ENCODE measurements around the gene HPSE2. TPM values are rescaled to one million over a fixed set of nuclear protein-coding genes. Genes with fewer than 3 reads are reported as not detected.
"Not testable (repeated sequence)": the region's sequence is repeated elsewhere in the genome, so short reads cannot be mapped to it uniquely, and the experiment has no call there.

Gene HPSE2
- total RNA-seq, 1 experiment from 2014 or later: not detected

DNA sequence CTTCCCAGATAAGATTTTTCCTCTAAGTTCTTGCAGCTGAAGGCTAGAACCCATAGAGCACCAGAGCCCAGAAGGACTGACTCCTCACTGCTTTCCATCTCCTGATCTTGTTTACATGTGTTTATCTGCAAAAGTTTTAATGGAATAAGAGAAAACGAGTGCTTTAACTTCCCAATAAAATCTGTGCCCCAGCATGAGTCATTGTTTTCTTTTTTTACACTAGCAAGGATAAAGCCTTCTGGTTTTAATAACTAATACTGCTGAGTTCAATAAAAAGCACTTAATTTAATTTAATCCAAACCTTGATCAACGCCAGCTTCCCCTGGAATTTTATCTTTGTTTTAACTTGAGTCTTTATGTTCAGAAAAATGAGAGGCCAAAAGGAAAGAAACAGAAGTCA lies 227.6 kb downstream of the HPSE2 start:
- DNase-seq (ENCODE audit: low read depth): no peak

- no peak for DNase-seq (ENCODE audit: low read depth)
Measured at GRCh38 chr10:99007457-99007856, 228.2 kb downstream of the HPSE2 start.

DNA sequence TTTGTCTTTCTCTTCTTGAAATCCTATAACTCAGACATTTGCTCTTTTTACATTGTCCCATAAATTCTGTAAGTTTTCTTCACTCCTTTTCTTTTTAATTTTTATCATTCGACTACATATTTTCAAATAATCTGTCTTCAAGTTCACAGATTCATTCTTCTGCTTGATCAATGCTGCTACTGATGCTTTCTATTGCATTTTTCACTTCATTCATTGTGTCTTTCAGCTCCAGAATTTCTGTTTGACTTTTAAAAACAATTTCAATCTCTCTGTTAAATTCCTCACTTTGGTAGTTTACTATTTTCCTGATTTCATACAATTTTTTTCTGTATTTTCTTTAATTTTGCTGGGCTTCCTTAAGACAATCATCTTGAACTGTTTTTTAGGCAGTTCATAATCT lies 230.4 kb downstream of the HPSE2 start:
- DNase-seq (ENCODE audit: low read depth): no peak

GRCh38 chr10:99004738-99005137 lies 230.9 kb downstream of the HPSE2 start:
- no peak for DNase-seq (ENCODE audit: low read depth)

GRCh38 chr10:99002392-99002791 lies 233.3 kb downstream of the HPSE2 start:
- no peak for DNase-seq (ENCODE audit: low read depth)

DNA sequence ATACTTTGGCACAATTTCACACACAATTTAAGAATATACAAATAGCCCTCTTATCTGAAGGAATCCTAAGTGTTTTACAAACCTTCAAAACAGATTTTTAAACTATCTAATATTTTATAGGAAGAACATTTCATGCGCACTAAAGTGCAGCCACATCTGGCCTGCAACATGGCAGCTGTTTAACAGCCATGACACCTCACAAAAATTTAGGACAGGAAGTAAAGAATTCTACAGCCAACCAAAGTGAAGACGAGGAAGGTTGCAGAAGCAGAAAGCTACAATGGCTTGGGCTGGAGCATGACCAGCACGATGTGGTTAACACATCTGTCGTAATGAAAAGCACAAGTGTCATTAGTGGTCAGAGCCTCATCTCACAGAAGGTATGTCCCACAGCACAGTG lies 238.1 kb downstream of the HPSE2 start:
- no peak for DNase-seq (ENCODE audit: low read depth)

DNA sequence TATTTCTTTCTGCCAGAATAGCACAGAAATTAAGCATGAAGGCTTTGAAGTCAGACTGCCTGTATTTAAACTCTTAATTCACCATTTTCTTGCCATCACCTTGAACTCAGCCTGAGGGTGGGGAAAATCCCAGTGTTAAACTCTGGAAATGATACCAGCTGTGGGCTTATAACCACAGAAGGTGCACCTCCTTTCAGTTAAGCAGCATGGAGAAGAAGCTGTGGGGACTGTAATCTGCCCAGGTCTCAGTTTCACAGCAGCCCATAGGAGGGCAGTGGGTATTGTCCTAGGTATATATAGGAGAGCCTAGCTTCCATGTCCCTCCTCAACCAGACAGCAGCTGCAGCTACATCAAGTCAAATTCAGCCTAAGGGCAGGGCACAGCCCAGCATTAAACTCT lies 241.6 kb downstream of the HPSE2 start:
- DNase-seq (ENCODE audit: low read depth): no peak

- not testable (repeated sequence) for DNase-seq (ENCODE audit: low read depth)
Measured at GRCh38 chr10:98983751-98984150, 251.9 kb downstream of the HPSE2 start.

DNA sequence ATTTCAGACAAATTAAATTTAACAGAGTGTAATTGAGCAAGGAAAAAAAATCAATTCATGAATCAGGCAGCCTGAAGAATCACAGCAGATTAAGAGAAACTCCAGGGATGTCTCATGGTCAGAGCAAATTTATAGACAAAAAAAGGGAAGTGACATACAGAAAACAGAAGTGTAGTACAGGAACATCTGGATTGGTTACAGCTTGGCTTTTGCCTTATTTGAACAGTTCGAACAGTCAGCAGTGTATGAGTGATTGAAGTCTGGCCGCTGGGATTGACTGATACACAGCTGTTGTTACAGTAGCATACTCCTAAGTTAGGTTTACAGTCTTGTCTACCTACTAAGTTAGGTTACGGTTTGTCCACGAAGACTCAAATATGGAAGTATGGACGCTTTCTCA lies 255.3 kb downstream of the HPSE2 start:
- no peak for DNase-seq (ENCODE audit: low read depth)

- DNase-seq (ENCODE audit: low read depth): no peak
Measured at GRCh38 chr10:98971464-98971863, 264.2 kb downstream of the HPSE2 start.

DNA sequence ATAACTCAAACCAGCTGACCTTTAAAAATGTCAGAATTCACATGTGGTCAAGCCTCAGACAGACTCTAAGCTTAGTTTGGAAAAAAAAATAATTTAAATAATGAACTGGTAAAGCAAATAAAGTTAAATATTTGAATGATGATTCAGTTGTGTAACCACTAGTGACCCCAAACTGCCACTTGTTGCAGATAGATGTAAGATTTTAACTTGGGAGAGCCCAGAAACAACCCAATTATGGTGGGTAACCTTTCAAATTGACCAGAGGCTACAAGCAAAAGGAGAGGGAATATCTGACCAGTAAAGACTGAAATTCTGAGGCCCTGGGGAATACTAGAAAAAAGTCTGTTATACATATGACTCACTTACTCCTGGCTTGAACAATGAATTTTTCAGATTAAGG lies 268.1 kb downstream of the HPSE2 start:
- DNase-seq (ENCODE audit: low read depth): no peak

DNA sequence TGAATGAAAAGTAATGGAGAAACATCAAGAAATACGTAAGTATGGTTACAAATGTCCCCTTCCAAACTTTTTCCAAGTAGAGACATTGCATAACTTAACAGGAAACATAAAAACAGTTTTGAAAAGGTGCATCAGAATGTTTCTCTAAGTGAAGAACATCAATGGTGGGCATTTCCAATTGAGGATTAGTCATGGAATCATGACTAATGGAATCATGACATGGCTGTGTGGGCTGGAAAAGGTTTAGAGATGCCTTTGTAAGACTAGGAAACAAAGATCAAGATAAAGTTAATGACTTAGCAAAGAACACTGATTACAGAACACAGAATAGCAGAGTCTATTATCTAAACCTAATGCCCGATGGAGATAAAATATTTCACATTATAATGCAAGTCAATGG lies 272.0 kb downstream of the HPSE2 start:
- peak; percentile 5 for DNase-seq (ENCODE audit: low read depth)

- no peak for DNase-seq (ENCODE audit: low read depth)
Measured at GRCh38 chr10:98959379-98959778, 276.3 kb downstream of the HPSE2 start.

DNA sequence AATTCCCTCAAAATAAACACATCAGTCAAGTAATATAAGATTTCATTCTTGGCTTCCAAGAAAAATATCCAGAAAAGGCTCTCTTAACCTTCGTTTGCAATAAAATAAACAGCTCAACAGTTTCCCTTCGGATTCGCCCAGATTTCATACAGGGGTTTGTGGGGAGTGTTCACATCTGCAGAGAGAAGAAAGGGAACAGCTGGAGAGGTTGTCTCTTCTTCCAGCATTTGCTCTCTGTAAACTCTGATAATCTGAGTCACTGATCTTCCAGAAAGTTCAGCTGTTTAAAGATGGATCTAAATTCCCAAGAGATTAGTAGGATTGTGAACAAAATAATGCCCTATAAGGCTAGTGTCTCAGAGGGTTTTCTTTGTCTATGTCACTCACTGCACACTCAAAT lies 277.9 kb downstream of the HPSE2 start:
- no peak for DNase-seq (ENCODE audit: low read depth)

DNA sequence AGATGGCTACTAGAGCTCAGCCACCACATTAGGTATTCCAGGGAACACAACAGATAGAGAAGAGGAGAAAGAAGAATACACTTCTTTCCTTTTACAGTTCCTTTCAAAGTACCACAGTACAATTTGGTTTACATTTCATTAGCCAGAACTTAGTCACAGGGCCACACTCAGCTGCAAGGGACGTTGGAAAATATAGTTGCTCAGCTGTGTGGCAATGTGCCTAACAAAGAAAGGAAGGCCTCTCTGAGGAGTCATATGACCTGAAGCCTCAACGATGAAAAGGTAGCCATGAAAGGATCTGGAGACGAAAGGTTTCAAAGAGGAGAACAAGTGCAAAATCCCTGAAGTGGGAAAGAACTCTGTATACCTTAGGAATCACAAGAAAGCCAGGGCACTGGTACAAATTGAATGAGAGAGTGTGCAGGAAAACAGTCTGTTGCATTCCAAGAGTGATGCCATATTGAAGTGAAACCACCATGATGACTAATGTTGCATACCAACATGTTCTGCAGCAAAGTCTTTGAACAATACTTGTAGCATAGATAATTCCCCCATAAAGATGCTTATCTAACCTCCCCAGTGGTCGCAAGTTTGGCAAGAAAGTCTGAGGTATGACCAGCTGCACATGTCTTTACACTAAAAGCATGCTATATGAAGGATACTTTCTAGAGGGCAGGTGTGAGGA lies 278.9 kb downstream of the HPSE2 start:
- DNase-seq (ENCODE audit: low read depth): peak; percentile 32

DNA sequence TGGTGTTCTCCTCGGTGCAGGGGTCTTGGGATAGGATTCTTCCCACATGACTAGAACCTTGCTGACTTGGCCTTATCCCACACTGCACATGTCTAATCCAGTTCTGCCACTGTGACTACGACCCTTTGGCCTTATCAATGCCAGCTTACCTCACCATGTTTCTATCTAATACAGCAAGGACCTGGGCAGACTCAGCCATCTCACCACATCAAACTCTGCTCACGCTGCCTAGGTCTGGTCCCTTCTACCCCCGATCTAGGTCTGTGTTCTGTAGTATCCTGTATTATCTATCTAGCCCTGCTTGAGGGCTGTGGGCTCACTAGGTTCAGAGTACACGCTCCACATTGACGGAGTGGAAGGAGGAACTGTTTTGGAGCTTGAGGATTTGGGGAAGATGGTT lies 282.4 kb downstream of the HPSE2 start:
- DNase-seq (ENCODE audit: low read depth): no peak

DNA sequence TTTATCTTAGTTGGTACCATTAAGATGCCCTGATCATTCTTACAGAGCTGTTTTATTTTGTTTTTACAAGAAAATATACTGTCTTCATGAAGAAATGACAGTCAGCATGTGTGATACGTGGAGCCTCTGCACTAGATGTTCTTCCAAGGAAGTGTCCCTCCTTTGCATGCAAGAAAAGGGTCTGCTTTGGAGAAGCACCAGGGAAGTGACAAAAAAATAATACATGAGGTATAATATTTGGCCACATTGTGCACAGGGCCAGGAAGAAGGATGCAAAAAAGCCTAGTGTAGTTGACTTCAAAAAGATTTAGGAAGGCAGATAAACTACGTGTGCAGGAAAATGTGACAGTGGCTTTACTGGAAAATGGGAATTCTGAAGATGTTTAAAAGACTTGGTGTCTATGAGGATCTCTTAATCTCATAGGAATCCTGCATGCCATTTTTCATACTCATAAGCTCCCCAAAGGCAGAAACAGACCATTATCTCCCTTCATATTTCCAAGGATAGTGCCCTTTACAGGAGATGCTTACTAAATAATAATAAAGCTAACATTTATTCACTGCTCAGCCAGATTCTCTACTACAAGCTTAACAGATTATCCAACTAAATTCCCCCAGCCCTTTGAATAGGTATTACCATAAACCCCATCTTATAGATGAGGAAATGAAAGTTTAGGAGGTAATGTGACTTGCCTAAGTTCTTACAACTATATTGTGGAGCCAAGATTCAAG lies 284.2 kb downstream of the HPSE2 start:
- no peak for DNase-seq (ENCODE audit: low read depth)

GRCh38 chr10:98950106-98950505 lies 285.5 kb downstream of the HPSE2 start:
- no peak for DNase-seq (ENCODE audit: low read depth)

DNA sequence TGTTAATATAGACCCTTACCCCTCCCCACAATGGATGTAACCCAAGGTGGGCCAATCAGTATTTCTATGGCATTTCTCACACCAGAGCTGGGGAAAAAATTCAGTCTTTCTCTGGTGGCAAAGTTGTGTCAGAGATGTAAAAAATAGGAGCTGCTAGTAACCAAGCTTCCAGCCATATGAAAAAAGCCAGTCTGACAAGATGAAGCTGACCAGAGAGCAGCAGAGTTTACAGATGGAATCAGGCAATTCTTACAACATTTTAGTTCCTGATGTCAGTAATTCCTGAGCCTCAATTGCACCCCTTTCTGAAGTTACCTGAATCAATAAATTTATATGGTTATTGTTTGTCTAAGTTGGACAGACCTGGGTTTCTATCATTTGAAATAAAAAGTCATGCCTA lies 286.3 kb downstream of the HPSE2 start:
- no peak for DNase-seq (ENCODE audit: low read depth)

- no peak for DNase-seq (ENCODE audit: low read depth)
Measured at GRCh38 chr10:98943681-98944080, 292.0 kb downstream of the HPSE2 start.

- DNase-seq (ENCODE audit: low read depth): no peak
Measured at GRCh38 chr10:98929709-98930108, 305.9 kb downstream of the HPSE2 start.

DNA sequence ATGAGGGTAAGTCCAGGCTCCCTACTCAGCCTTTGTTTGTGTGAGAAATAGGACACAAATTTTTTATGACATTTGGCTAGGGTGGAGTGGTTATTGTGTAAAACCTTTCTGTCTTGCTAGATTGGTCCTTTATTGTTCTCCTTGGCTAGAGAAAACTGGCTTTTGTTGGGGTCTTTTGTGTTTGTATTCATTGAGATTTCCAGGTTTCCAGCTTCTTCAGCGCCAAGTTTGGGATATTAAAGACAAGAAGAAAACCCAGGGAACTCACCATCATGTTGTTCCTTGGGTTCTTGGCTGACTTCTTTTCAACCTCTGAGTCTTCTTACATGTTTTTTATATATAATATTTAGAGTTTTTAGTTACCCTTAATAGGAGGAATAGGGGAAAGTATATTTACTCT lies 310.0 kb downstream of the HPSE2 start:
- DNase-seq (ENCODE audit: low read depth): no peak

DNA sequence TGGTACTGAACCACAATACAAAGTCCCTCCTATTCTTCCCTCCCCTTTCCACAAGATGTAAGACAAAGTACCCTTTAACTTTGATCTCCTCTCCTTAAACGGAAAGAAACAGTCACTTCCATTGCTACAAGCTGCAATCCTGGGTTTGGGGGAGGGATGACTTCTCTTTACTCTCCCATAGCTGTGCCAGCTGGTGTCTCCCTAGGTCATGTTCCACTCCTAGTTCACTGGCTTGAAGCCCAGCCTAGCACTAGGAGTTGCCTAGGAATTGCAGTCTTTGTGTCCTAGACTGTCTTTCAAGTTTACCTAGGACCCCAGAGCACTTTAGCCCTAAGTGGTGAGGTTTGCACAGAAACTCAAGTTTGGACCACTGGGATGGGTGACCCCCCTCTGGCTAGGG lies 311.1 kb downstream of the HPSE2 start:
- no peak for DNase-seq (ENCODE audit: low read depth)
